Panc1 (cell line): Measurements from ENCODE around the gene PLEKHA8. TPM values are rescaled to one million over a fixed set of nuclear protein-coding genes. Genes with fewer than 3 reads are reported as not detected.

ENCODE experiments used
- ATAC-seq: fragments of 200-7000 bp; cut with Tn5 transposase; 2 replicates; pipeline ENCODE4 v1.9.1; 2020; ENCODE audit warnings: mild to moderate bottlenecking, moderate library complexity
- BruUV-seq: library from RNA; stranded (reverse); fragments of 400-500 nt; replicated peaks from 2 replicates; lab custom pipeline; 2021; lab: Mats Ljungman, UMichigan
- CTCF ChIA-PET: fragments of 300-600 bp; sonication (Branson Sonifier 250); formaldehyde crosslinking; loops from one replicate; lab custom pipeline; 2022; ENCODE audit warnings: antibody characterized with exemption; lab: Charles Lee
- POLR2A ChIA-PET: fragments of 300-600 bp; sonication (Branson Sonifier 250); formaldehyde crosslinking; loops from one replicate; lab custom pipeline; 2022; ENCODE audit warnings: antibody characterized with exemption; lab: Charles Lee
- DNase-seq: peaks from one replicate; pipeline ENCODE4 v3.0.0-alpha.2; 2010; ENCODE audit warnings: low read depth, low spot score
- H3K27ac ChIP-seq: 2 replicates; pipeline ENCODE4 v1.5.1; 2011; ENCODE audit warnings: mild to moderate bottlenecking, low read length, inconsistent platforms
- H3K27me3 ChIP-seq: fragments of 200-500 bp; sonication (Bioruptor generic); 2 replicates; pipeline ENCODE4 v1.6.0; 2014; ENCODE audit warnings: low read length, inconsistent platforms; ENCODE audit not compliant: control insufficient read depth, insufficient read depth
- H3K36me3 ChIP-seq: fragments of 200-500 bp; sonication (Bioruptor generic); 2 replicates; pipeline ENCODE4 v1.5.1; 2014; ENCODE audit warnings: inconsistent platforms, mild to moderate bottlenecking, low read length, moderate library complexity; ENCODE audit not compliant: control insufficient read depth, insufficient read depth
- H3K4me1 ChIP-seq: 2 replicates; pipeline ENCODE4 v1.5.1; 2011; ENCODE audit warnings: inconsistent platforms, mild to moderate bottlenecking, low read length, moderate library complexity; ENCODE audit not compliant: control insufficient read depth, insufficient read depth
- H3K4me3 ChIP-seq, 2 experiments: 2 replicates each; pipeline ENCODE4 v1.5.1; 2011 to 2012; ENCODE audit warnings: low read depth in 2 of 2, low read length in 2 of 2, mild to moderate bottlenecking in 2 of 2, inconsistent platforms in 1 of 2, moderate library complexity in 1 of 2
- H3K9me3 ChIP-seq: fragments of 200-500 bp; sonication (Bioruptor generic); 2 replicates; pipeline ENCODE4 v1.5.1; 2014; ENCODE audit warnings: low read depth, mild to moderate bottlenecking, inconsistent platforms, low read length, moderate library complexity; ENCODE audit not compliant: control insufficient read depth, insufficient read depth
- CTCF ChIP-seq: fragments of 450-650 bp; IDR thresholded peaks from 2 replicates; pipeline ENCODE4 v1.5.1; 2017; ENCODE audit warnings: mild to moderate bottlenecking
- POLR2AphosphoS5 ChIP-seq: IDR thresholded peaks from 2 replicates; pipeline ENCODE4 v1.6.1; 2012; ENCODE audit warnings: mild to moderate bottlenecking, low read depth, low read length, moderate library complexity
- REST ChIP-seq, 2 experiments: IDR thresholded peaks; 2 replicates each; pipeline ENCODE4 v1.6.1; 2011 to 2012; ENCODE audit warnings: low read depth in 2 of 2, control low read depth in 1 of 2, low read length in 1 of 2, mild to moderate bottlenecking in 1 of 2, moderate library complexity in 1 of 2; ENCODE audit not compliant: insufficient read depth in 1 of 2
- SIN3A ChIP-seq: IDR thresholded peaks from 2 replicates; pipeline ENCODE4 v1.6.1; 2012; ENCODE audit warnings: low read depth, mild to moderate bottlenecking, low read length, moderate library complexity, borderline replicate concordance; ENCODE audit not compliant: insufficient read depth
- TCF7L2 ChIP-seq: IDR thresholded peaks from 2 replicates; pipeline ENCODE4 v1.6.1; 2011; ENCODE audit warnings: mild to moderate bottlenecking, low read depth, low read length, inconsistent platforms
- in situ Hi-C: cut with HindIII; loops from 2 replicates; pipeline ENCODE4 v1.10.0; 2016; ENCODE audit warnings: low sequenced_read_pairs, low pct_unique_long_range_greater_than_20kb
- intact Hi-C: fragments of 100-400 bp; cut with micrococcal nuclease; formaldehyde crosslinking; loops from one replicate; pipeline ENCODE4 v1.10.0; 2022; ENCODE audit not compliant: unreplicated experiment
- total RNA-seq: library from RNA; stranded (reverse); gene quantifications from one replicate; pipeline ENCODE4 v1.2.1, GENCODE V29; 2021; ENCODE audit not compliant: unreplicated experiment

Gene PLEKHA8
- total RNA-seq, 1 experiment from 2014 or later = 20.7 TPM

- Histone ChIP-seq H3K27ac (no peak within 1 kb of the TSS), H3K27me3 (peaks cover 5% of the 10 kb centered on the region; the same call in 1 of the 2 replicates), H3K36me3 (no peaks in the 10 kb centered on the region), H3K9me3 (no peaks in the 10 kb centered on the region), H3K4me3 (peak within 1 kb of the TSS; percentile 63 to 75), H3K4me1 (no peaks in the 10 kb centered on the region)
- in situ Hi-C loops (no loop called here), intact Hi-C loops (no loop called here)
- ChIA-PET POLR2A (no interaction called here), CTCF (interaction anchor here (0.6 to 1.0 kb wide), 2 partner anchors 279 to 784 kb away, joined by 3 to 7 read pairs; no protein-coding TSS in a partner anchor)
- peak; percentile 94 for ATAC-seq
- no peak for DNase-seq
- no TSS peak for BruUV-seq
- TF ChIP-seq SIN3A = peak; percentile 65; the same call in 1 of the 2 replicates
- no peak for TF ChIP-seq TCF7L2
These were observed 106.5 kb downstream of the PLEKHA8 start, which contains the start of gene MTURN for GRCh38 chr7:30134611-30135300. TSS of gene MTURN (plus strand) at chr7:30134986. CDS start at chr7:30135137, 151 bp downstream.

- POLR2A ChIA-PET = no interaction called here
These were observed 107.3 kb downstream of the PLEKHA8 start for GRCh38 chr7:30135301-30136116.

GRCh38 chr7:30136117-30136731, 108.0 kb downstream of the PLEKHA8 start:
- H3K27ac ChIP-seq = no peak overlapping the region
- in situ Hi-C loops (no loop called here), intact Hi-C loops (no loop called here)
- ChIA-PET POLR2A (no interaction called here), CTCF (no interaction called here)
- no peaks in the 10 kb centered on the region for H3K36me3 ChIP-seq
- DNase-seq = no peak
- no peaks in the 10 kb centered on the region for H3K4me1 ChIP-seq
- ATAC-seq = no peak; the same call in 1 of the 2 replicates
- no peak for TF ChIP-seq SIN3A
- no peak for TF ChIP-seq REST (IDR thresholded peaks at IDR 0.05; ENCODE audit: insufficient read depth in 1 of 2, low read depth in 2 of 2, low read length in 1 of 2)
- no peak for TF ChIP-seq CTCF
- TF ChIP-seq POLR2AphosphoS5 = no peak
- no peak for TF ChIP-seq TCF7L2
- peaks cover 5% of the 10 kb centered on the region; the same call in 1 of the 2 replicates for H3K27me3 ChIP-seq
- H3K4me3 ChIP-seq = peak overlapping the region; percentile 63 to 75
- no TSS peak for BruUV-seq
- H3K9me3 ChIP-seq = no peaks in the 10 kb centered on the region

More at GRCh38 chr7:30135301-30136116, 107.3 kb downstream of the PLEKHA8 start:
- Histone ChIP-seq H3K27ac (no peak overlapping the region), H3K27me3 (peaks cover 5% of the 10 kb centered on the region; the same call in 1 of the 2 replicates), H3K4me3 (peak overlapping the region; percentile 63 to 75), H3K9me3 (no peaks in the 10 kb centered on the region), H3K4me1 (no peaks in the 10 kb centered on the region), H3K36me3 (no peaks in the 10 kb centered on the region)
- DNase-seq (no peak), ATAC-seq (peak; percentile 60)
- in situ Hi-C loops = no loop called here
- BruUV-seq = no TSS peak
- TF ChIP-seq SIN3A = peak; percentile 27; the same call in 1 of the 2 replicates
- no peak for TF ChIP-seq POLR2AphosphoS5
- CTCF ChIA-PET = no interaction called here
- intact Hi-C loops = no loop called here
